ENCODE data around the gene FAM209B. TPM values are rescaled to one million over a fixed set of nuclear protein-coding genes. Genes with fewer than 3 reads are reported as not detected.

FAM209B gene
- total and polyA plus RNA-seq, 10 of the 15 experiments (the other 5 are each of a cell fraction or from before 2014, with no cell fraction given), result 0.22 to 0.77 (median 0.41) TPM; not detected in 2

GRCh38 chr20:56574531-56575142 lies 41.6 kb downstream of the FAM209B start:
- no peak overlapping the region for H3K4me3 ChIP-seq
- H3K9me3 ChIP-seq (replicated peaks; ENCODE audit: control insufficient read depth, insufficient read depth, low read length), result no peaks in the 10 kb centered on the region
- SMC1A ChIA-PET (ENCODE audit: uncharacterized antibody, unreplicated experiment), result interaction anchor here (3.1 kb wide), 1 partner anchor 24 kb away, joined by 12 read pairs; no protein-coding TSS in a partner anchor
- no peak overlapping the region for H3K9ac ChIP-seq (ENCODE audit: control insufficient read depth, insufficient read depth, low read length)
- no peak overlapping the region for H3K4me2 ChIP-seq (ENCODE audit: control insufficient read depth, insufficient read depth)
- H4K20me1 ChIP-seq (ENCODE audit: control insufficient read depth, insufficient read depth), result no peaks in the 10 kb centered on the region
- no peaks in the 10 kb centered on the region for H3K79me2 ChIP-seq (ENCODE audit: control insufficient read depth, insufficient read depth, low read length)
- H3K27ac ChIP-seq (ENCODE audit: control insufficient read depth, insufficient read depth), result no peak overlapping the region
- in situ Hi-C loops (cut with MboI), result no loop called here
- H3K27me3 ChIP-seq (replicated peaks in 1 of 2; ENCODE audit: control insufficient read depth in 2 of 2, insufficient read depth in 2 of 2, low read length in 1 of 2), result no peaks in the 10 kb centered on the region; a peak in 2 of 4 replicates
- TF ChIP-seq, protein P1, sequence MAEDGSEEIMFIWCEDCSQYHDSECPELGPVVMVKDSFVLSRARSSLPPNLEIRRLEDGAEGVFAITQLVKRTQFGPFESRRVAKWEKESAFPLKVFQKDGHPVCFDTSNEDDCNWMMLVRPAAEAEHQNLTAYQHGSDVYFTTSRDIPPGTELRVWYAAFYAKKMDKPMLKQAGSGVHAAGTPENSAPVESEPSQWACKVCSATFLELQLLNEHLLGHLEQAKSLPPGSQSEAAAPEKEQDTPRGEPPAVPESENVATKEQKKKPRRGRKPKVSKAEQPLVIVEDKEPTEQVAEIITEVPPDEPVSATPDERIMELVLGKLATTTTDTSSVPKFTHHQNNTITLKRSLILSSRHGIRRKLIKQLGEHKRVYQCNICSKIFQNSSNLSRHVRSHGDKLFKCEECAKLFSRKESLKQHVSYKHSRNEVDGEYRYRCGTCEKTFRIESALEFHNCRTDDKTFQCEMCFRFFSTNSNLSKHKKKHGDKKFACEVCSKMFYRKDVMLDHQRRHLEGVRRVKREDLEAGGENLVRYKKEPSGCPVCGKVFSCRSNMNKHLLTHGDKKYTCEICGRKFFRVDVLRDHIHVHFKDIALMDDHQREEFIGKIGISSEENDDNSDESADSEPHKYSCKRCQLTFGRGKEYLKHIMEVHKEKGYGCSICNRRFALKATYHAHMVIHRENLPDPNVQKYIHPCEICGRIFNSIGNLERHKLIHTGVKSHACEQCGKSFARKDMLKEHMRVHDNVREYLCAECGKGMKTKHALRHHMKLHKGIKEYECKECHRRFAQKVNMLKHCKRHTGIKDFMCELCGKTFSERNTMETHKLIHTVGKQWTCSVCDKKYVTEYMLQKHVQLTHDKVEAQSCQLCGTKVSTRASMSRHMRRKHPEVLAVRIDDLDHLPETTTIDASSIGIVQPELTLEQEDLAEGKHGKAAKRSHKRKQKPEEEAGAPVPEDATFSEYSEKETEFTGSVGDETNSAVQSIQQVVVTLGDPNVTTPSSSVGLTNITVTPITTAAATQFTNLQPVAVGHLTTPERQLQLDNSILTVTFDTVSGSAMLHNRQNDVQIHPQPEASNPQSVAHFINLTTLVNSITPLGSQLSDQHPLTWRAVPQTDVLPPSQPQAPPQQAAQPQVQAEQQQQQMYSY (CRISPR knock-in tag; IDR thresholded peaks at IDR 0.05), result no peak
- no peak for TF ChIP-seq KAT2A (conservative IDR thresholded peaks at IDR 0.05; ENCODE audit: control insufficient read depth, low read depth, low read length)
- no peak for TF ChIP-seq HDAC6 (IDR thresholded peaks at IDR 0.05; ENCODE audit: unreplicated experiment)
- TF ChIP-seq HDGF (IDR thresholded peaks at IDR 0.05), result no peak
- TF ChIP-seq JUNB (IDR thresholded peaks at IDR 0.05), result no peak
- TF ChIP-seq STAT1 (conservative IDR thresholded peaks at IDR 0.05), result no peak
- no peak for TF ChIP-seq EP300 (IDR thresholded peaks at IDR 0.05; ENCODE audit: borderline replicate concordance in 1 of 2, control insufficient read depth in 1 of 2, low read depth in 2 of 2, low read length in 2 of 2)
- TF ChIP-seq ZZZ3 (IDR thresholded peaks at IDR 0.05; ENCODE audit: control insufficient read depth, insufficient read length, low read depth), result no peak
- no peak for TF ChIP-seq MXI1 (IDR thresholded peaks at IDR 0.05; ENCODE audit: low read depth, low read length)
- TF ChIP-seq BACH1 (IDR thresholded peaks at IDR 0.05; ENCODE audit: borderline replicate concordance), result no peak
- no peak for TF ChIP-seq CHD1 (IDR thresholded peaks at IDR 0.05; ENCODE audit: low read depth, low read length)
- no peak for TF ChIP-seq RAD51 (IDR thresholded peaks at IDR 0.05)
- no peak for TF ChIP-seq SUPT20H (IDR thresholded peaks at IDR 0.05; ENCODE audit: borderline replicate concordance, control insufficient read depth, low read depth, low read length)
- TF ChIP-seq SIX5 (IDR thresholded peaks at IDR 0.05; ENCODE audit: low read depth, low read length, severe bottlenecking), result no peak
- TF ChIP-seq NFYB (IDR thresholded peaks at IDR 0.05; ENCODE audit: insufficient read depth, low read depth, low read length), result no peak
- BruUV-seq (replicated peaks), result no TSS peak
- POLR2A ChIA-PET, result no interaction called here
- DNase-seq (ENCODE audit: low read depth, low spot score), result no peak
- intact Hi-C loops (cut with micrococcal nuclease; ENCODE audit: unreplicated experiment), result no loop called here
- H2AFZ ChIP-seq (ENCODE audit: control insufficient read depth, low read depth, low read length), result no peak overlapping the region
- 38% methylated on average over 10 of the region's 10 CpGs for WGBS (ENCODE audit: insufficient coverage, insufficient replicate concordance, low lambda C conversion rate, missing lambda C conversion rate)
- H3K36me3 ChIP-seq (ENCODE audit: control insufficient read depth in 2 of 2, insufficient read depth in 2 of 2, low read length in 1 of 2), result no peaks in the 10 kb centered on the region
- RAD21 ChIA-PET (ENCODE audit: unreplicated experiment), result no interaction called here
- CTCF ChIA-PET, result interaction anchor here (3.2 to 6.7 kb wide), 2 partner anchors 24 kb away, joined by 14 to 83 read pairs; no protein-coding TSS in a partner anchor
- no peaks in the 10 kb centered on the region for H3K4me1 ChIP-seq (ENCODE audit: control insufficient read depth, insufficient read depth, low read length)
- no peak for ATAC-seq
- FAIRE-seq, result no peak
